ENCODE data around the gene FLG2.

DNA sequence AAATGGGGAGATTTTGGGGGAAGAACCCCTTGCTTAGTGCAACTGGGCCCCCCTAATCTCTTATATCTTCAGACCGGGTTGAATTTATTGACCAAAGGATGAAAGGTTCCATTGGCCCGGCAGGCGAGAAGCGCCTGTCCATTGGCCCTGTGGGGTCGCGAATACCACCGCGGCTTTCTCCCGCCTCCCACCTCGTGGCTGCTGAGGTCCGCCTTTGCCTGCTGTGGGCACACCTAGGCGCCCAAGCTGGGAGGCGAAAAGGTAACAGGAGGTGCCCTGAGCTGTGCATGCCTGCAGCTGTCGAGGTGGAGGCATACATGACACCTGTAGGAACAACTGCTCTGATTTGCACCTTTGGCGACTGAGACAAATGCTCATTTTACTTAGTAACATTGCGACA is 21.1 kb upstream of the FLG2 start:
- TF ChIP-seq, protein P1, sequence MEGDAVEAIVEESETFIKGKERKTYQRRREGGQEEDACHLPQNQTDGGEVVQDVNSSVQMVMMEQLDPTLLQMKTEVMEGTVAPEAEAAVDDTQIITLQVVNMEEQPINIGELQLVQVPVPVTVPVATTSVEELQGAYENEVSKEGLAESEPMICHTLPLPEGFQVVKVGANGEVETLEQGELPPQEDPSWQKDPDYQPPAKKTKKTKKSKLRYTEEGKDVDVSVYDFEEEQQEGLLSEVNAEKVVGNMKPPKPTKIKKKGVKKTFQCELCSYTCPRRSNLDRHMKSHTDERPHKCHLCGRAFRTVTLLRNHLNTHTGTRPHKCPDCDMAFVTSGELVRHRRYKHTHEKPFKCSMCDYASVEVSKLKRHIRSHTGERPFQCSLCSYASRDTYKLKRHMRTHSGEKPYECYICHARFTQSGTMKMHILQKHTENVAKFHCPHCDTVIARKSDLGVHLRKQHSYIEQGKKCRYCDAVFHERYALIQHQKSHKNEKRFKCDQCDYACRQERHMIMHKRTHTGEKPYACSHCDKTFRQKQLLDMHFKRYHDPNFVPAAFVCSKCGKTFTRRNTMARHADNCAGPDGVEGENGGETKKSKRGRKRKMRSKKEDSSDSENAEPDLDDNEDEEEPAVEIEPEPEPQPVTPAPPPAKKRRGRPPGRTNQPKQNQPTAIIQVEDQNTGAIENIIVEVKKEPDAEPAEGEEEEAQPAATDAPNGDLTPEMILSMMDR (IDR thresholded peaks at IDR 0.05; ENCODE audit: poor library complexity, severe bottlenecking), result no peak
- TF ChIP-seq POLR2AphosphoS5 (IDR thresholded peaks at IDR 0.05) (no peak), EP300 (conservative IDR thresholded peaks at IDR 0.05; ENCODE audit: poor library complexity, severe bottlenecking) (no peak), EZH2 (IDR thresholded peaks at IDR 0.05; ENCODE audit: borderline replicate concordance, insufficient read depth, low read length, poor library complexity, severe bottlenecking) (no peak), RAD21 (conservative IDR thresholded peaks at IDR 0.05) (no peak), SMC3 (conservative IDR thresholded peaks at IDR 0.05; ENCODE audit: poor library complexity) (no peak)

All from neural cell (in vitro differentiated cells).